Smooth muscle cell (in vitro differentiated cells): ENCODE results near the gene SFPQ. TPM values are rescaled to one million over a fixed set of nuclear protein-coding genes. Genes with fewer than 3 reads are reported as not detected.

Experiments
- DNase-seq: peaks from one replicate; lab custom pipeline; 2025; ENCODE audit not compliant: unreplicated experiment; lab: John Stamatoyannopoulos, UW
- H2AFZ ChIP-seq: fragments of 200-600 bp; sonication (generic); 2 replicates; pipeline ENCODE4 v1.6.0; 2016; ENCODE audit warnings: antibody characterized with exemption, low read depth, mild to moderate bottlenecking
- H3F3A ChIP-seq: fragments of 200-600 bp; sonication (generic); 2 replicates; pipeline ENCODE4 v1.6.0; 2017; ENCODE audit warnings: antibody characterized with exemption, low read depth
- H3K27ac ChIP-seq: fragments of 200-600 bp; sonication (generic); 2 replicates; pipeline ENCODE4 v1.5.1; 2016; ENCODE audit warnings: low read depth, mild to moderate bottlenecking
- H3K27me3 ChIP-seq: fragments of 200-600 bp; sonication (generic); 2 replicates; pipeline ENCODE4 v1.6.1; 2016; ENCODE audit warnings: low read depth, mild to moderate bottlenecking
- H3K36me3 ChIP-seq: fragments of 200-600 bp; sonication (generic); 2 replicates; pipeline ENCODE4 v1.5.1; 2016; ENCODE audit warnings: low read depth
- H3K4me1 ChIP-seq: fragments of 200-600 bp; sonication (generic); 2 replicates; pipeline ENCODE4 v1.5.1; 2016; ENCODE audit warnings: low read depth
- H3K4me2 ChIP-seq: fragments of 200-600 bp; sonication (generic); 2 replicates; pipeline ENCODE4 v1.6.0; 2016; ENCODE audit warnings: mild to moderate bottlenecking
- H3K4me3 ChIP-seq: fragments of 200-600 bp; sonication (generic); 2 replicates; pipeline ENCODE4 v1.5.1; 2016; ENCODE audit warnings: mild to moderate bottlenecking
- H3K79me2 ChIP-seq: fragments of 200-600 bp; sonication (generic); 2 replicates; pipeline ENCODE4 v1.6.0; 2016; ENCODE audit warnings: low read depth, mild to moderate bottlenecking
- H3K9ac ChIP-seq: fragments of 200-600 bp; sonication (generic); 2 replicates; pipeline ENCODE4 v1.6.0; 2016; ENCODE audit warnings: low read depth
- H3K9me3 ChIP-seq: fragments of 200-600 bp; sonication (generic); replicated peaks from 2 replicates; pipeline ENCODE4 v1.5.1; 2016; ENCODE audit warnings: low read depth
- H4K20me1 ChIP-seq: fragments of 200-600 bp; sonication (generic); 2 replicates; pipeline ENCODE4 v1.6.0; 2016; ENCODE audit warnings: low read depth
- CTCF ChIP-seq: fragments of 200-600 bp; sonication (generic); IDR thresholded peaks from 2 replicates; pipeline ENCODE4 v1.5.1; 2017; ENCODE audit warnings: borderline replicate concordance, mild to moderate bottlenecking, antibody characterized with exemption; ENCODE audit not compliant: insufficient read depth, poor library complexity, severe bottlenecking
- WGBS: methylation state at CpG from one replicate; pipeline ENCODE4 v1.1.7; 2016; ENCODE audit warnings: low lambda C conversion rate; 5-methylcytosine and 5-hydroxymethylcytosine counted together
- polyA plus RNA-seq: library from polyadenylated mRNA; unstranded; fragments of >200 nt; fragmentation: Nextera tagmentation; extraction: Ambion mirVana; gene quantifications from 2 replicates; pipeline ENCODE4 v1.2.1, GENCODE V29; 2016
- total RNA-seq: library from RNA; depleted of rRNA; stranded (reverse); fragments of >200 nt; gene quantifications from 2 replicates; pipeline ENCODE4 v1.2.3, GENCODE V29; 2014

Gene SFPQ
- total and polyA plus RNA-seq, 2 experiments from 2014 or later: 73.0 to 119 TPM

- Histone ChIP-seq H3K4me2 (no peak overlapping the region), H3K9ac (no peak overlapping the region), H3K27me3 (no peaks in the 10 kb centered on the region), H3K9me3 (no peaks in the 10 kb centered on the region), H4K20me1 (peaks cover 100% of the 10 kb centered on the region), H2AFZ (no peak overlapping the region), H3K36me3 (peaks cover 87% of the 10 kb centered on the region), H3K27ac (no peak overlapping the region), H3K4me1 (peaks cover 31% of the 10 kb centered on the region), H3F3A (peaks cover 67% of the 10 kb centered on the region), H3K79me2 (peaks cover 99% of the 10 kb centered on the region), H3K4me3 (no peak overlapping the region)
- no peak for TF ChIP-seq CTCF
- DNase-seq: no peak
- 93% methylated on average over 5 of the region's 5 CpGs for WGBS
Measured at GRCh38 chr1:35185200-35185599, 7.7 kb downstream of the SFPQ start.

- no peak overlapping the region for H3K4me2 ChIP-seq
- no peak overlapping the region for H3K4me3 ChIP-seq
- H3K27me3 ChIP-seq: no peaks in the 10 kb centered on the region
- H3F3A ChIP-seq: peaks cover 72% of the 10 kb centered on the region
- DNase-seq: no peak
- H4K20me1 ChIP-seq: peaks cover 100% of the 10 kb centered on the region
- H2AFZ ChIP-seq: no peak overlapping the region
- H3K4me1 ChIP-seq: peaks cover 26% of the 10 kb centered on the region
- H3K27ac ChIP-seq: peak overlapping the region; percentile 5
- 94% methylated on average over 12 of the region's 12 CpGs for WGBS
- H3K9ac ChIP-seq: no peak overlapping the region
- H3K36me3 ChIP-seq: peaks cover 89% of the 10 kb centered on the region
- no peaks in the 10 kb centered on the region for H3K9me3 ChIP-seq
- TF ChIP-seq CTCF: no peak
- H3K79me2 ChIP-seq: peaks cover 99% of the 10 kb centered on the region
Measured at GRCh38 chr1:35184495-35185199, 8.3 kb downstream of the SFPQ start.

GRCh38 chr1:35181790-35182455 lies 11.0 kb downstream of the SFPQ start:
- no peak overlapping the region for H2AFZ ChIP-seq
- no peak overlapping the region for H3K4me2 ChIP-seq
- peaks cover 80% of the 10 kb centered on the region for H3K79me2 ChIP-seq
- no peak overlapping the region for H3K9ac ChIP-seq
- no peak for TF ChIP-seq CTCF
- DNase-seq: no peak
- H3K4me3 ChIP-seq: no peak overlapping the region
- 88% methylated on average over 4 of the region's 4 CpGs for WGBS
- peaks cover 100% of the 10 kb centered on the region for H4K20me1 ChIP-seq
- H3K9me3 ChIP-seq: no peaks in the 10 kb centered on the region
- H3F3A ChIP-seq: peaks cover 70% of the 10 kb centered on the region
- no peaks in the 10 kb centered on the region for H3K27me3 ChIP-seq
- peaks cover 68% of the 10 kb centered on the region for H3K36me3 ChIP-seq
- H3K27ac ChIP-seq: no peak overlapping the region
- no peaks in the 10 kb centered on the region for H3K4me1 ChIP-seq
